ENCODE results near the gene ALPK3. TPM values are rescaled to one million over a fixed set of nuclear protein-coding genes. Genes with fewer than 3 reads are reported as not detected.

Gene ALPK3
- polyA plus RNA-seq, 1 donor from 2014 or later: not detected

GRCh38 chr15:84883466-84883865 lies 66.3 kb downstream of the ALPK3 start:
- no peaks in the 10 kb centered on the region for H3K79me2 ChIP-seq (replicated peaks; ENCODE audit: insufficient read depth, low read length)
- no peak overlapping the region for H3K4me3 ChIP-seq (ENCODE audit: low read length)
- TF ChIP-seq MXI1 (conservative IDR thresholded peaks at IDR 0.05; ENCODE audit: poor library complexity, severe bottlenecking) (no peak), POLR2AphosphoS5 (IDR thresholded peaks at IDR 0.05) (no peak), TAF1 (IDR thresholded peaks at IDR 0.05; ENCODE audit: low read depth) (no peak), SMC3 (conservative IDR thresholded peaks at IDR 0.05; ENCODE audit: poor library complexity) (no peak), CTCF (IDR thresholded peaks at IDR 0.05; ENCODE audit: poor library complexity, severe bottlenecking) (no peak), EP300 (conservative IDR thresholded peaks at IDR 0.05; ENCODE audit: poor library complexity, severe bottlenecking) (no peak), EZH2 (IDR thresholded peaks at IDR 0.05; ENCODE audit: borderline replicate concordance, insufficient read depth, low read length, poor library complexity, severe bottlenecking) (no peak), RAD21 (conservative IDR thresholded peaks at IDR 0.05) (no peak), REST (IDR thresholded peaks at IDR 0.05; ENCODE audit: borderline replicate concordance) (no peak)
- no peak overlapping the region for H2AFZ ChIP-seq (ENCODE audit: low read depth, low read length)
- H3K27me3 ChIP-seq (ENCODE audit: insufficient read depth, low read depth, low read length): no peaks in the 10 kb centered on the region
- H3K27ac ChIP-seq (ENCODE audit: low read length): no peak overlapping the region
- no peaks in the 10 kb centered on the region for H3F3A ChIP-seq (ENCODE audit: insufficient read depth, low read length, poor library complexity, severe bottlenecking)
- no peak overlapping the region for H3K4me2 ChIP-seq (ENCODE audit: low read length)
- no peaks in the 10 kb centered on the region for H4K20me1 ChIP-seq (ENCODE audit: insufficient read depth)
- no peaks in the 10 kb centered on the region for H3K36me3 ChIP-seq (ENCODE audit: insufficient read depth, low read length)
- H3K9ac ChIP-seq (ENCODE audit: low read length): no peak overlapping the region
- H3K9me3 ChIP-seq (ENCODE audit: low read length): no peaks in the 10 kb centered on the region
- no peaks in the 10 kb centered on the region for H3K9me2 ChIP-seq (ENCODE audit: insufficient read depth, low read length)

DNA sequence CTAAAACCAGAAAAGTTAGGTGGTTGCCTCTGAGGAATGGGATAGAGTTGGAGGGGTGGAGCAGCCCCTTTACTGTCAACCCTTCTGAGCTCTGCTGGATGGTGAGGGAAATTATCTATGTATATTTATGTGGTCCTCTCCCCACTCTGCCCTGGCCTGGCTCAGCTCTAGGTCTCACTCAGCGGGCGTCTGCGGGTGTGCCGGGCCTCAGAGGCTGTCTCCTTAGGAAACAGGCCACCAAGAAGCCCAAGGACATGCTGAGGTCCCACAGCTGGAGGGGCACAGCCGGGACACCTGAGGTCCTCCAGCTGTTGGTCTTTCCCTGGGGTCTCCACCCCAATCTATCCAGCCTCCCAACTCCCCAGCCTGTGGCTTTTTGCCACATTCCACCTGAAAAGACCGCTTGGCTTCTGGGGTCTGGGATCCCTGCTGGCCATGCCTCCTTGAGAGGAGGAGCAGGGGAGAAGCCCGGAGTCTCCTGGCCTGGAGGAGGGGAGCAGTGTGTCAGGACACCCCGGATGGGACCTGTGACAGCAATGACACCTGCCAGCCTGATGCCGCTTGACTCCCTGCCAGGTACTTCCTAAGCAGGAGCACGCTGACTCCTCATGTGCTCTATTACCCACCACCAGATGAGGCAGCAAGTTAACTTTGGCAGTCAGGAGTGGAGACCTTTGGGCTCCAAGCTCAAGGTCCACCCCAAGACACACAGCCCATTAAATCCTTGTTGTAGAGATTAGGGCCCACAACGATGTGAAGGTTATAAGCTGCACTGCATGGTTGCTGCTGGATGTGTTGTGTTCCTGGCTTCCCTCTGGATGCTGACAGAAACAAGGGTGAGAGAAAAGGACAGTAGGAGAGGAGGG lies 67.0 kb downstream of the ALPK3 start, which contains the start of gene SLC28A1:
Gene SLC28A1, plus strand, starts transcription at position 747 of the 866 bp plus-strand sequence. CDS start 3,099 bp downstream, outside the sequence.
- H3K9me3 ChIP-seq (ENCODE audit: low read length): no peaks in the 10 kb centered on the region
- H3K27ac ChIP-seq (ENCODE audit: low read length): no peak within 1 kb of the TSS
- H3K9ac ChIP-seq (ENCODE audit: low read length): no peak within 1 kb of the TSS
- no peak within 1 kb of the TSS for H3K4me2 ChIP-seq (ENCODE audit: low read length)
- H3K27me3 ChIP-seq (ENCODE audit: insufficient read depth, low read depth, low read length): no peaks in the 10 kb centered on the region
- H3K9me2 ChIP-seq (ENCODE audit: insufficient read depth, low read length): no peaks in the 10 kb centered on the region
- H2AFZ ChIP-seq (ENCODE audit: low read depth, low read length): no peak within 1 kb of the TSS
- no peaks in the 10 kb centered on the region for H3F3A ChIP-seq (ENCODE audit: insufficient read depth, low read length, poor library complexity, severe bottlenecking)
- H3K79me2 ChIP-seq (replicated peaks; ENCODE audit: insufficient read depth, low read length): no peaks in the 10 kb centered on the region
- no peaks in the 10 kb centered on the region for H3K36me3 ChIP-seq (ENCODE audit: insufficient read depth, low read length)
- no peak for TF ChIP-seq CTCF (IDR thresholded peaks at IDR 0.05; ENCODE audit: poor library complexity, severe bottlenecking)
- no peak for TF ChIP-seq REST (IDR thresholded peaks at IDR 0.05; ENCODE audit: borderline replicate concordance)
- TF ChIP-seq RAD21 (conservative IDR thresholded peaks at IDR 0.05): no peak
- no peak for TF ChIP-seq EP300 (conservative IDR thresholded peaks at IDR 0.05; ENCODE audit: poor library complexity, severe bottlenecking)
- no peak for TF ChIP-seq MXI1 (conservative IDR thresholded peaks at IDR 0.05; ENCODE audit: poor library complexity, severe bottlenecking)
- H4K20me1 ChIP-seq (ENCODE audit: insufficient read depth): no peaks in the 10 kb centered on the region
- H3K4me3 ChIP-seq (ENCODE audit: low read length): no peak within 1 kb of the TSS
